Right hindlimb (tissue), 1 donor: Measurements from ENCODE around the gene SRY.
"Not testable (repeated sequence)": the region's sequence is repeated elsewhere in the genome, so short reads cannot be mapped to it uniquely, and the experiment has no call there.

Experiments used
- DNase-seq: peaks from one replicate; pipeline ENCODE4 v3.0.0-alpha.2; 2018

SRY gene

GRCh38 chrY:2787600-2787999 lies at the start of gene SRY:
SRY (minus strand) TSS chrY:2787682; CDS start chrY:2787603, 79 bp downstream.
- DNase-seq = peak; percentile 22

- no peak for DNase-seq
Measured at GRCh38 chrY:2837078-2837477, 49.6 kb upstream of the SRY start.

- no peak for DNase-seq
Measured at GRCh38 chrY:2835230-2835629, 47.7 kb upstream of the SRY start.

GRCh38 chrY:2828497-2828896 lies 41.0 kb upstream of the SRY start:
- DNase-seq = no peak

GRCh38 chrY:2824471-2824870 lies 37.0 kb upstream of the SRY start:
- no peak for DNase-seq

GRCh38 chrY:2817146-2817896 lies 29.8 kb upstream of the SRY start:
- DNase-seq = not testable (repeated sequence)

GRCh38 chrY:2800246-2800645 lies 12.8 kb upstream of the SRY start:
- no peak for DNase-seq

- DNase-seq = no peak
Measured at GRCh38 chrY:2797991-2798390, 10.5 kb upstream of the SRY start.

GRCh38 chrY:2796977-2797523 lies 9.6 kb upstream of the SRY start:
- no peak for DNase-seq

GRCh38 chrY:2789756-2790155 lies 2.3 kb upstream of the SRY start:
- no peak for DNase-seq

- DNase-seq = peak; percentile 30
Measured at GRCh38 chrY:2786876-2787512, 488 bp downstream of the SRY start.
